HG03045 (cell line): ENCODE measurements around the gene PLD2.
A peak's percentile ranks its signal among the peaks of the same experiment; 100 is the strongest.

Source experiments
- ATAC-seq: cut with Tn5 transposase; IDR thresholded peaks from one replicate; pipeline ENCODE4 v1.9.1; 2021; ENCODE audit warnings: mild to moderate bottlenecking, moderate library complexity; ENCODE audit not compliant: unreplicated experiment

The PLD2 gene

GRCh38 chr17:4788807-4789700 lies 17.9 kb upstream of the PLD2 start, which contains the start of gene GLTPD2:
GLTPD2 (plus strand) TSS chr17:4788964; CDS start chr17:4789012, 48 bp downstream.
- ATAC-seq: no peak

- no peak for ATAC-seq
Observed at GRCh38 chr17:4789701-4789950, 17.3 kb upstream of the PLD2 start.

GRCh38 chr17:4789951-4790704 lies 16.8 kb upstream of the PLD2 start:
- peak; percentile 76 for ATAC-seq

GRCh38 chr17:4790705-4791088 lies 16.3 kb upstream of the PLD2 start:
- ATAC-seq: no peak

- no peak for ATAC-seq
Observed at GRCh38 chr17:4795168-4795567, 11.8 kb upstream of the PLD2 start.

GRCh38 chr17:4796552-4796920 lies 10.4 kb upstream of the PLD2 start:
- no peak for ATAC-seq

GRCh38 chr17:4800462-4801196 lies 6.3 kb upstream of the PLD2 start:
- no peak for ATAC-seq

- no peak for ATAC-seq
Observed at GRCh38 chr17:4802228-4802627, 4.7 kb upstream of the PLD2 start, which contains the start of gene C17orf114. C17orf114 (minus strand) TSS chr17:4802328.

- ATAC-seq: no peak
Observed at GRCh38 chr17:4806456-4806776, 536 bp upstream of the PLD2 start.

- ATAC-seq: no peak
Observed at GRCh38 chr17:4807605-4808377, 839 bp downstream of the PLD2 start.

- ATAC-seq: no peak
Observed at GRCh38 chr17:4808378-4808767, 1.4 kb downstream of the PLD2 start.

- ATAC-seq: no peak
Observed at GRCh38 chr17:4810696-4811290, 3.8 kb downstream of the PLD2 start.

- no peak for ATAC-seq
Observed at GRCh38 chr17:4811471-4811870, 4.5 kb downstream of the PLD2 start.

- ATAC-seq: no peak
Observed at GRCh38 chr17:4812690-4813089, 5.7 kb downstream of the PLD2 start.

GRCh38 chr17:4815043-4815675 lies 8.2 kb downstream of the PLD2 start:
- no peak for ATAC-seq

- ATAC-seq: no peak
Observed at GRCh38 chr17:4816826-4817225, 9.9 kb downstream of the PLD2 start.

- no peak for ATAC-seq
Observed at GRCh38 chr17:4818276-4818675, 11.3 kb downstream of the PLD2 start.

- ATAC-seq: no peak
Observed at GRCh38 chr17:4822835-4823234, 15.9 kb downstream of the PLD2 start.

GRCh38 chr17:4823373-4824089 lies 16.6 kb downstream of the PLD2 start:
- ATAC-seq: no peak

- no peak for ATAC-seq
Observed at GRCh38 chr17:4827399-4827798, 20.4 kb downstream of the PLD2 start.
